GM12878 (cell line): ENCODE results near the gene SAFB. TPM values are rescaled to one million over a fixed set of nuclear protein-coding genes. Genes with fewer than 3 reads are reported as not detected.
A peak's percentile ranks its signal among the peaks of the same experiment; 100 is the strongest.

Experiments
- ATF7 ChIP-seq: fragments of 450-650 bp; IDR thresholded peaks from 2 replicates; pipeline ENCODE4 v1.6.1; 2016; ENCODE audit warnings: low read depth, mild to moderate bottlenecking
- BACH1 ChIP-seq: fragments of 450-650 bp; IDR thresholded peaks from 2 replicates; pipeline ENCODE4 v1.6.1; 2017; ENCODE audit warnings: mild to moderate bottlenecking, borderline replicate concordance
- CEBPB ChIP-seq, 2 experiments: fragments of 150-350 bp in 1 of 2; IDR thresholded peaks; 2 replicates each; pipeline ENCODE4 v1.6.1; 2012 to 2014; ENCODE audit warnings: low read depth in 2 of 2, low read length in 2 of 2, borderline replicate concordance in 1 of 2, inconsistent platforms in 1 of 2
- CHD4 ChIP-seq: fragments of 200-600 bp; sonication (generic); IDR thresholded peaks from 2 replicates; pipeline ENCODE4 v1.6.1; 2016; ENCODE audit warnings: mild to moderate bottlenecking
- CREM ChIP-seq: IDR thresholded peaks from 2 replicates; pipeline ENCODE4 v1.6.1; 2014; ENCODE audit warnings: antibody characterized with exemption, low read depth
- EGR1 ChIP-seq, 2 experiments: IDR thresholded peaks; 1 replicate in 1 of 2; 2 replicates in 1 of 2; pipeline ENCODE4 v1.6.1; 2011 to 2012; ENCODE audit warnings: low read depth in 2 of 2, low read length in 2 of 2, borderline replicate concordance in 1 of 2, mild to moderate bottlenecking in 1 of 2, moderate library complexity in 1 of 2
- GATAD2B ChIP-seq: fragments of 450-650 bp; conservative IDR thresholded peaks from 2 replicates; pipeline ENCODE4 v1.6.1; 2017; ENCODE audit warnings: low read depth, mild to moderate bottlenecking, moderate library complexity
- HCFC1 ChIP-seq: fragments of 150-350 bp; IDR thresholded peaks from 2 replicates; pipeline ENCODE4 v1.6.1; 2014; ENCODE audit warnings: low read length
- IKZF2 ChIP-seq, 2 experiments: fragments of 450-650 bp; IDR thresholded peaks; 2 replicates each; pipeline ENCODE4 v1.6.1; 2017; ENCODE audit warnings: mild to moderate bottlenecking in 2 of 2, moderate library complexity in 2 of 2
- MEF2A ChIP-seq: IDR thresholded peaks from 2 replicates; pipeline ENCODE4 v1.6.1; 2011; ENCODE audit warnings: low read depth, mild to moderate bottlenecking, low read length, moderate library complexity; ENCODE audit not compliant: insufficient read depth
- MYC ChIP-seq: IDR thresholded peaks from 2 replicates; pipeline ENCODE4 v1.6.1; 2011; ENCODE audit warnings: mild to moderate bottlenecking, low read length, moderate library complexity, inconsistent platforms; ENCODE audit not compliant: insufficient read depth, insufficient replicate concordance, insufficient read length, severe bottlenecking
- NKRF ChIP-seq: fragments of 450-650 bp; conservative IDR thresholded peaks from 2 replicates; pipeline ENCODE4 v1.6.1; 2017; ENCODE audit warnings: mild to moderate bottlenecking, moderate library complexity
- PKNOX1 ChIP-seq: fragments of 450-650 bp; IDR thresholded peaks from 2 replicates; pipeline ENCODE4 v1.6.1; 2016; ENCODE audit warnings: mild to moderate bottlenecking
- PML ChIP-seq: IDR thresholded peaks from 2 replicates; pipeline ENCODE4 v1.6.1; 2012; ENCODE audit warnings: low read length, inconsistent platforms
- POLR2AphosphoS2 ChIP-seq: IDR thresholded peaks from 2 replicates; pipeline ENCODE4 v1.6.1; 2011; ENCODE audit warnings: low read depth, mild to moderate bottlenecking, low read length, improper control_type of control experiment, moderate library complexity
- SIN3A ChIP-seq: IDR thresholded peaks from 2 replicates; pipeline ENCODE4 v1.6.1; 2012; ENCODE audit warnings: low read depth, low read length, improper control_type of control experiment
- SMAD5 ChIP-seq: IDR thresholded peaks from 2 replicates; pipeline ENCODE4 v1.6.1; 2016; ENCODE audit warnings: antibody characterized with exemption, low read depth
- SUZ12 ChIP-seq: fragments of 200-600 bp; sonication (generic); IDR thresholded peaks from one replicate; pipeline ENCODE4 v1.6.1; 2018; ENCODE audit warnings: antibody characterized with exemption, mild to moderate bottlenecking; ENCODE audit not compliant: unreplicated experiment
- TCF3 ChIP-seq: IDR thresholded peaks from 2 replicates; pipeline ENCODE4 v1.6.1; 2012; ENCODE audit warnings: low read depth, mild to moderate bottlenecking, low read length, borderline replicate concordance; ENCODE audit not compliant: insufficient read depth
- YY1 ChIP-seq: IDR thresholded peaks from 2 replicates; pipeline ENCODE4 v1.6.1; 2011; ENCODE audit warnings: low read depth, mild to moderate bottlenecking, low read length
- ZNF207 ChIP-seq: fragments of 450-650 bp; IDR thresholded peaks from 2 replicates; pipeline ENCODE4 v1.6.1; 2014; ENCODE audit warnings: antibody characterized with exemption, mild to moderate bottlenecking, borderline replicate concordance
- ZZZ3 ChIP-seq: IDR thresholded peaks from 2 replicates; pipeline ENCODE4 v1.6.1; 2011; ENCODE audit warnings: low read depth; ENCODE audit not compliant: control insufficient read depth, insufficient read length
- polyA plus RNA-seq, 11 experiments: library from polyadenylated mRNA; depleted of rRNA in 4 of 11; unstranded in 6 of 11; stranded (reverse) in 5 of 11; fragments of >200 nt; fragmentation: Nextera tagmentation in 4 of 11; fragmentation: Illumina TruSeq in 1 of 11; extraction: Ambion mirVana in 4 of 11; extraction: Trizol in 1 of 11; gene quantifications; 1 replicate in 1 of 11; 2 replicates in 10 of 11; pipeline versions ENCODE4 v1.2.1 to v1.2.3, GENCODE V29; 2011 to 2016; ENCODE audit warnings: inconsistent platforms in 2 of 11, missing spikeins in 2 of 11, low read depth in 1 of 11
- total RNA-seq, 4 experiments: library from RNA; depleted of rRNA in 3 of 4; stranded (reverse); fragments of >200 nt in 3 of 4; fragmentation: Illumina TruSeq in 1 of 4; extraction: Trizol in 1 of 4; gene quantifications; 2 replicates each; pipeline versions ENCODE4 v1.2.1 to v1.2.3, GENCODE V29; 2013 to 2021
- TF ChIP-seq, protein P1 (sequence below): fragments of 150-350 bp; IDR thresholded peaks from 2 replicates; pipeline ENCODE4 v1.6.1; 2014; ENCODE audit warnings: mild to moderate bottlenecking, low read depth, low read length
- TF ChIP-seq, protein P2 (sequence below): fragments of 450-650 bp; IDR thresholded peaks from 2 replicates; pipeline ENCODE4 v1.6.1; 2017; ENCODE audit warnings: borderline replicate concordance

SAFB gene
- total and polyA plus RNA-seq, 10 of the 15 experiments (the other 5 are each of a cell fraction or from before 2014, with no cell fraction given): 1.6 to 131 (median 61.2) TPM

DNA sequence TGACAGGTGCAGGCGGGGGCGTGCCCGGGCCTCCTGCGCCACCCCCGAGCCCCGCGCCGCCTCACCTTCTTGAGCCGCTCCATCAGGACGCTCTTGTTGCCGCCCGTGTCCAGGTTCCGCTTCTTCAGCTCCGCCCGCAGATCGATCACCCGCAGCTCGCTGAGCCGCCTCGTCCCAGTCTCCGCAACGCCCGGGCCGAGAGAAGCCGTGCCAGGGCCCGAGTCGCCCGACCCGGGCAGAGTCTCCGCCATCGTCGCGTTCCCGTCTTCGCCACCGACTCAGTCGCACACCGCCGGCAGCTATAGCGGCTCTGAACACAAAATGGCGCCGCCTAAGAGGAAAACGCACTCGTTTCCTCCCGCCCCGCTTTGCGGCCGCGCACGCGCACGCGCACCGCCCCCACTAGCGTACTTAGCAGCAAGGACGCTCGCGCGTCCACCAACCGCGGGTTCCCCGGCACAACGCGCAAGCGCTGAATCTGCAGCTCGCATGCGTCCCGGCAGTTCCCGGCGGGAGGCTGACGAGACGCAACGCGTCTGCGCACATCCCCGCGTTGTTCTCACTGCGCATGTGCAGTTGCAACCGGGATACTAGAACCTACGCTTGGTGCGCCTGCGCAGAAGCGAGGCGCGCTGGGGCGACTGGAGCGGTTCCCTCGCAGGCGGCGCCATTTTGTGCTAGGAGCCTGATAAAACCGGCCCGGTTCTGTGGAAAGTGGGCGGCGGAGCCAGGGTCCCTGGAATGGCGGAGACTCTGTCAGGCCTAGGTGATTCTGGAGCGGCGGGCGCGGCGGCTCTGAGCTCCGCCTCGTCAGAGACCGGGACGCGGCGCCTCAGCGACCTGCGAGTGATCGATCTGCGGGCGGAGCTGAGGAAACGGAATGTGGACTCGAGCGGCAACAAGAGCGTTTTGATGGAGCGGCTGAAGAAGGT is at the start of gene SAFB, which contains the start of gene SAFB2 (continued):
- TF ChIP-seq HCFC1 (peak; percentile 54; the same call in 1 of the 2 replicates), EGR1 (IDR thresholded peaks at IDR 0.05; ENCODE audit: borderline replicate concordance in 1 of 2, low read depth in 2 of 2, low read length in 2 of 2) (peak; percentile 41 to 88), SIN3A (peak; percentile 72; the same call in 1 of the 2 replicates), YY1 (peak; percentile 94), PKNOX1 (peak; percentile 50), ZZZ3 (no peak), PML (peak; percentile 98; the same call in 1 of the 2 replicates), ATF7 (no peak), NKRF (peak; percentile 93), SMAD5 (peak; percentile 84; the same call in 1 of the 2 replicates), MYC (peak; percentile 12), GATAD2B (peak; percentile 24; the same call in 1 of the 2 replicates), SUZ12 (no peak), ZNF207 (peak; percentile 53; the same call in 1 of the 2 replicates), CHD4 (no peak), IKZF2 (IDR thresholded peaks at IDR 0.05) (no peak), CEBPB (IDR thresholded peaks at IDR 0.05; ENCODE audit: borderline replicate concordance in 1 of 2, low read depth in 2 of 2, low read length in 2 of 2) (no peak), MEF2A (no peak), TCF3 (0 out of 2 replicates have a peak, but pooled peaks have one; percentile 9), BACH1 (peak; percentile 46), POLR2AphosphoS2 (peak; percentile 93), CREM (peak; percentile 24; the same call in 1 of the 2 replicates)
- TF ChIP-seq, protein P1, sequence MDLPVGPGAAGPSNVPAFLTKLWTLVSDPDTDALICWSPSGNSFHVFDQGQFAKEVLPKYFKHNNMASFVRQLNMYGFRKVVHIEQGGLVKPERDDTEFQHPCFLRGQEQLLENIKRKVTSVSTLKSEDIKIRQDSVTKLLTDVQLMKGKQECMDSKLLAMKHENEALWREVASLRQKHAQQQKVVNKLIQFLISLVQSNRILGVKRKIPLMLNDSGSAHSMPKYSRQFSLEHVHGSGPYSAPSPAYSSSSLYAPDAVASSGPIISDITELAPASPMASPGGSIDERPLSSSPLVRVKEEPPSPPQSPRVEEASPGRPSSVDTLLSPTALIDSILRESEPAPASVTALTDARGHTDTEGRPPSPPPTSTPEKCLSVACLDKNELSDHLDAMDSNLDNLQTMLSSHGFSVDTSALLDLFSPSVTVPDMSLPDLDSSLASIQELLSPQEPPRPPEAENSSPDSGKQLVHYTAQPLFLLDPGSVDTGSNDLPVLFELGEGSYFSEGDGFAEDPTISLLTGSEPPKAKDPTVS: no peak
- TF ChIP-seq, protein P2, sequence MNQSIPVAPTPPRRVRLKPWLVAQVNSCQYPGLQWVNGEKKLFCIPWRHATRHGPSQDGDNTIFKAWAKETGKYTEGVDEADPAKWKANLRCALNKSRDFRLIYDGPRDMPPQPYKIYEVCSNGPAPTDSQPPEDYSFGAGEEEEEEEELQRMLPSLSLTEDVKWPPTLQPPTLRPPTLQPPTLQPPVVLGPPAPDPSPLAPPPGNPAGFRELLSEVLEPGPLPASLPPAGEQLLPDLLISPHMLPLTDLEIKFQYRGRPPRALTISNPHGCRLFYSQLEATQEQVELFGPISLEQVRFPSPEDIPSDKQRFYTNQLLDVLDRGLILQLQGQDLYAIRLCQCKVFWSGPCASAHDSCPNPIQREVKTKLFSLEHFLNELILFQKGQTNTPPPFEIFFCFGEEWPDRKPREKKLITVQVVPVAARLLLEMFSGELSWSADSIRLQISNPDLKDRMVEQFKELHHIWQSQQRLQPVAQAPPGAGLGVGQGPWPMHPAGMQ: no peak
